ENCODE data around the gene GNB1L.

GNB1L gene

GRCh38 chr22:19902245-19902715 is 47.6 kb upstream of the GNB1L start:
- Histone ChIP-seq H3K4me3 (ENCODE audit: low read length) (no peak overlapping the region), H3K27me3 (ENCODE audit: low read depth, low read length) (no peaks in the 10 kb centered on the region), H3K9me3 (ENCODE audit: insufficient read depth, low read length) (no peaks in the 10 kb centered on the region), H3K36me3 (replicated peaks; ENCODE audit: low read depth, low read length) (no peaks in the 10 kb centered on the region), H3K79me2 (ENCODE audit: low read length) (no peaks in the 10 kb centered on the region), H2AFZ (ENCODE audit: low read depth, low read length) (no peak overlapping the region), H4K20me1 (ENCODE audit: insufficient read depth, low read length) (no peaks in the 10 kb centered on the region), H3K4me1 (ENCODE audit: low read length) (no peaks in the 10 kb centered on the region), H3K27ac (ENCODE audit: low read length) (no peak overlapping the region), H3K9ac (ENCODE audit: low read length) (no peak overlapping the region), H3K4me2 (ENCODE audit: low read length) (no peak overlapping the region)
- TF ChIP-seq EZH2phosphoT487 (IDR thresholded peaks at IDR 0.05; ENCODE audit: low read depth) (no peak), CTCF (IDR thresholded peaks at IDR 0.05; ENCODE audit: low read depth, low read length) (no peak)

- Histone ChIP-seq H4K20me1 (ENCODE audit: insufficient read depth, low read length) (no peaks in the 10 kb centered on the region), H3K4me2 (ENCODE audit: low read length) (no peak overlapping the region), H3K4me1 (ENCODE audit: low read length) (no peaks in the 10 kb centered on the region), H3K79me2 (ENCODE audit: low read length) (no peaks in the 10 kb centered on the region), H3K36me3 (replicated peaks; ENCODE audit: low read depth, low read length) (no peaks in the 10 kb centered on the region), H3K9ac (ENCODE audit: low read length) (no peak overlapping the region), H3K27me3 (ENCODE audit: low read depth, low read length) (no peaks in the 10 kb centered on the region), H2AFZ (ENCODE audit: low read depth, low read length) (no peak overlapping the region), H3K9me3 (ENCODE audit: insufficient read depth, low read length) (no peaks in the 10 kb centered on the region), H3K27ac (ENCODE audit: low read length) (no peak overlapping the region), H3K4me3 (ENCODE audit: low read length) (no peak overlapping the region)
- TF ChIP-seq CTCF (IDR thresholded peaks at IDR 0.05; ENCODE audit: low read depth, low read length), result no peak
- no peak for TF ChIP-seq EZH2phosphoT487 (IDR thresholded peaks at IDR 0.05; ENCODE audit: low read depth)
These were observed 47.0 kb upstream of the GNB1L start for GRCh38 chr22:19901577-19902244.

- H3K4me2 ChIP-seq (ENCODE audit: low read length), result no peak overlapping the region
- no peaks in the 10 kb centered on the region for H3K4me1 ChIP-seq (ENCODE audit: low read length)
- no peak for TF ChIP-seq EZH2phosphoT487 (IDR thresholded peaks at IDR 0.05; ENCODE audit: low read depth)
- TF ChIP-seq CTCF (IDR thresholded peaks at IDR 0.05; ENCODE audit: low read depth, low read length), result no peak
- no peaks in the 10 kb centered on the region for H3K79me2 ChIP-seq (ENCODE audit: low read length)
- no peak overlapping the region for H3K27ac ChIP-seq (ENCODE audit: low read length)
- H2AFZ ChIP-seq (ENCODE audit: low read depth, low read length), result no peak overlapping the region
- H3K9me3 ChIP-seq (ENCODE audit: insufficient read depth, low read length), result no peaks in the 10 kb centered on the region
- H3K4me3 ChIP-seq (ENCODE audit: low read length), result no peak overlapping the region
- H3K27me3 ChIP-seq (ENCODE audit: low read depth, low read length), result no peaks in the 10 kb centered on the region
- no peaks in the 10 kb centered on the region for H3K36me3 ChIP-seq (replicated peaks; ENCODE audit: low read depth, low read length)
- no peaks in the 10 kb centered on the region for H4K20me1 ChIP-seq (ENCODE audit: insufficient read depth, low read length)
- no peak overlapping the region for H3K9ac ChIP-seq (ENCODE audit: low read length)
These were observed 46.2 kb upstream of the GNB1L start for GRCh38 chr22:19900707-19901436.

- Histone ChIP-seq H3K36me3 (replicated peaks; ENCODE audit: low read depth, low read length) (peaks cover under 1% of the 10 kb centered on the region), H3K27me3 (ENCODE audit: low read depth, low read length) (no peaks in the 10 kb centered on the region), H3K9ac (ENCODE audit: low read length) (no peak overlapping the region), H2AFZ (ENCODE audit: low read depth, low read length) (no peak overlapping the region), H3K79me2 (ENCODE audit: low read length) (no peaks in the 10 kb centered on the region), H3K4me2 (ENCODE audit: low read length) (no peak overlapping the region), H3K9me3 (ENCODE audit: insufficient read depth, low read length) (no peaks in the 10 kb centered on the region), H3K27ac (ENCODE audit: low read length) (no peak overlapping the region), H3K4me3 (ENCODE audit: low read length) (no peak overlapping the region), H4K20me1 (ENCODE audit: insufficient read depth, low read length) (no peaks in the 10 kb centered on the region), H3K4me1 (ENCODE audit: low read length) (no peaks in the 10 kb centered on the region)
- TF ChIP-seq CTCF (IDR thresholded peaks at IDR 0.05; ENCODE audit: low read depth, low read length) (no peak), EZH2phosphoT487 (IDR thresholded peaks at IDR 0.05; ENCODE audit: low read depth) (no peak)
These were observed 44.3 kb upstream of the GNB1L start for GRCh38 chr22:19898831-19899567.
